Aorta (tissue), 5 donors: Measurements from ENCODE around the gene ANXA8. TPM values are rescaled to one million over a fixed set of nuclear protein-coding genes. Genes with fewer than 3 reads are reported as not detected.
"Not testable (repeated sequence)": the region's sequence is repeated elsewhere in the genome, so short reads cannot be mapped to it uniquely, and the experiment has no call there.

Experiments
- ATAC-seq: fragments of 200-7000 bp; cut with Tn5 transposase; one replicate; pipeline ENCODE4 v1.9.1; 2022; ENCODE audit warnings: moderate library complexity; ENCODE audit not compliant: low FRiP score
- DNase-seq, 2 donors: peaks; one replicate each; pipeline ENCODE4 v3.0.0-alpha.2; 2020
- H3K27ac ChIP-seq, 2 donors: one replicate each; pipeline ENCODE4 v1.5.1; 2013; ENCODE audit warnings: low read length in 2 of 2, mild to moderate bottlenecking in 2 of 2, moderate library complexity in 2 of 2, control low read depth in 1 of 2, inconsistent platforms in 1 of 2, low read depth in 1 of 2
- H3K27me3 ChIP-seq, 2 donors: one replicate each; pipeline ENCODE4 v1.6.1; 2013; ENCODE audit warnings: control low read depth in 1 of 2, low read length in 1 of 2, mild to moderate bottlenecking in 1 of 2, moderate library complexity in 1 of 2; ENCODE audit not compliant: insufficient read depth in 2 of 2, control insufficient read depth in 1 of 2
- H3K36me3 ChIP-seq, 2 donors: one replicate each; pipeline ENCODE4 v1.6.1; 2013; ENCODE audit warnings: control low read depth in 1 of 2, low read length in 1 of 2, mild to moderate bottlenecking in 1 of 2; ENCODE audit not compliant: insufficient read depth in 2 of 2, control insufficient read depth in 1 of 2
- H3K4me1 ChIP-seq, 2 donors: one replicate each; pipeline ENCODE4 v1.6.1; 2013; ENCODE audit warnings: low read length in 2 of 2, control low read depth in 1 of 2, mild to moderate bottlenecking in 1 of 2, moderate library complexity in 1 of 2; ENCODE audit not compliant: insufficient read depth in 2 of 2, control insufficient read depth in 1 of 2
- H3K4me3 ChIP-seq, 2 donors: one replicate each; pipeline ENCODE4 v1.5.1; 2013; ENCODE audit warnings: low read length in 2 of 2, control low read depth in 1 of 2, mild to moderate bottlenecking in 1 of 2
- H3K9me3 ChIP-seq: one replicate; pipeline ENCODE4 v1.6.1; 2013; ENCODE audit warnings: mild to moderate bottlenecking, low read length; ENCODE audit not compliant: control insufficient read depth
- WGBS, 2 donors: extraction: QIAGEN DNeasy Blood & Tissue Kit; methylation state at CpG; one replicate each; pipeline ENCODE4 v1.1.7; 2013; 5-methylcytosine and 5-hydroxymethylcytosine counted together
- intact Hi-C, 2 donors: fragments of 100-400 bp; cut with DNase I; formaldehyde crosslinking; loops; one replicate each; pipeline versions ENCODE4 v1.14.2 to v1.15.0; 2022
- polyA plus RNA-seq, 2 donors: library from polyadenylated mRNA; stranded (reverse); fragments of 200-250 nt; gene quantifications; one replicate each; pipeline ENCODE4 v1.2.3, GENCODE V29; 2013
- total RNA-seq, 2 donors: library from RNA; stranded (reverse); fragmentation: NEBNext Ultra II Directional; extraction: Animal tissue kit (Norgen Biotek cat#: 25700); gene quantifications; one replicate each; pipeline ENCODE4 v1.2.1, GENCODE V29; 2021
- donor health status: healthy with polysubstance abuse.
- donor health status: Bipolar disorder and iron deficiency.
- donor health status: DM: no; HTN: no; CAD: no.
- donor health status: DM: no; HTN: no; CAD: no.
- donor health status: DM: yes; HTN: yes; CAD: no.

Gene ANXA8
- total and polyA plus RNA-seq, 4 donors: 0.27 to 0.82 TPM; not detected in 2

DNA sequence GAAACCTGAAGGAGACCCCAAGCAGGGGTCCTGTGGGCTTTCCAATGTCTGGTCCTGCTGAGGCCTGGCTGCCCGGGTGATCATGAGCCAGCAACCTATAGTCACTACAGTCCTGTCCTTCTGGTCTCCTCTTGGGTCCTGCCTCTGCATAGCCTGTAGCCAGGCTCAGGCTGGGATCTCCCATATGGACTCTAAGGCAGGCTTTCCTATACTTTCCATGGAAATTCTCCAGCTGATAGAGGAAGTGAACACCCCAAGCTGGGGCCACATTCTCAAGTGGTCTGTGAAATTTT lies 26.4 kb downstream of the ANXA8 start:
- Histone ChIP-seq H3K27ac (no peak overlapping the region), H3K9me3 (no peaks in the 10 kb centered on the region), H3K27me3 (no peaks in the 10 kb centered on the region), H3K4me1 (no peaks in the 10 kb centered on the region), H3K36me3 (no peaks in the 10 kb centered on the region), H3K4me3 (no peak overlapping the region)
- ATAC-seq (no peak), DNase-seq (no peak)
- 86 to 100% methylated on average over 1 of the region's 1 CpG for WGBS, 2 donors
- intact Hi-C loops: no loop called here

GRCh38 chr10:47456794-47457527 lies 27.0 kb downstream of the ANXA8 start:
- DNase-seq (no peak), ATAC-seq (no peak)
- intact Hi-C loops: no loop called here
- H3K27ac ChIP-seq: no peak overlapping the region
- no peak overlapping the region for H3K4me3 ChIP-seq
- WGBS, 2 donors: 88 to 94% methylated on average over 6 of the region's 6 CpGs
- H3K4me1 ChIP-seq: no peaks in the 10 kb centered on the region
- H3K36me3 ChIP-seq: no peaks in the 10 kb centered on the region
- H3K9me3 ChIP-seq: no peaks in the 10 kb centered on the region
- no peaks in the 10 kb centered on the region for H3K27me3 ChIP-seq

DNA sequence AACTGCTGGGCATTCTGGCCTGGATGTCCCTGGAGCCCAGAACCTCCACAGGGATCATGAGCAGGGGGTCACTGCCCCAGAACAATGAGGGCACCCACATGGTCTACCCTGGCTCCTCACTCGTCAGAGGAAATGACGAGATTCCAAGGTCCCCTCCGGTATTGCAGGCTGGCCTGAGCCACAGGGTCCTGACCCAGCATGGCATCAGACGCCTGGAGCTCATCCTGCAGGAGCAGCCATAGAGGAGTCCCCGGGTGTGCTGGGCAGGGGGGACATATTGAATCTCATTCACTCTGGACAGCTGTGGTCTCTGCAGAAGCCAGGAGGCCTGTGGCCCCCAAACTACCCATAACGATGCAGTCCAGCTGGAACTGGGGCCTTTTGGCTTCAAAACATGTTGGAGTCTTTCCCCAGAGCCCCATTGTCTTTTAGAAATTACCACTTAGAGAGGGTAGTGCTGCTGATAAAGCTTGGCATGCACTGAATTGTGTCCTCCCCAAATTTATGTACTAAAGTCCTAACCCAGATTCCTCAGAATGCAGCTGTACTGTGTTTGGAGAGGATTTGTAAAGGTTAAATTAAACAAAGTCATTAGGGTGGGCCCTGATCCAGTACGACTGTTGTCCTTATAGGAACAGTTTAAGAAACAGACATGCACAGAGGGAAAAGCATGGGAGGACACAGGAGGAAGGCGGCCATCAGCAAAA lies 27.7 kb downstream of the ANXA8 start:
- Histone ChIP-seq H3K4me1 (no peaks in the 10 kb centered on the region), H3K36me3 (no peaks in the 10 kb centered on the region), H3K27ac (no peak overlapping the region), H3K9me3 (no peaks in the 10 kb centered on the region), H3K4me3 (no peak overlapping the region), H3K27me3 (no peaks in the 10 kb centered on the region)
- WGBS, 2 donors: 84 to 88% methylated on average over 8 of the region's 8 CpGs
- ATAC-seq: no peak
- intact Hi-C loops: no loop called here
- no peak for DNase-seq

DNA sequence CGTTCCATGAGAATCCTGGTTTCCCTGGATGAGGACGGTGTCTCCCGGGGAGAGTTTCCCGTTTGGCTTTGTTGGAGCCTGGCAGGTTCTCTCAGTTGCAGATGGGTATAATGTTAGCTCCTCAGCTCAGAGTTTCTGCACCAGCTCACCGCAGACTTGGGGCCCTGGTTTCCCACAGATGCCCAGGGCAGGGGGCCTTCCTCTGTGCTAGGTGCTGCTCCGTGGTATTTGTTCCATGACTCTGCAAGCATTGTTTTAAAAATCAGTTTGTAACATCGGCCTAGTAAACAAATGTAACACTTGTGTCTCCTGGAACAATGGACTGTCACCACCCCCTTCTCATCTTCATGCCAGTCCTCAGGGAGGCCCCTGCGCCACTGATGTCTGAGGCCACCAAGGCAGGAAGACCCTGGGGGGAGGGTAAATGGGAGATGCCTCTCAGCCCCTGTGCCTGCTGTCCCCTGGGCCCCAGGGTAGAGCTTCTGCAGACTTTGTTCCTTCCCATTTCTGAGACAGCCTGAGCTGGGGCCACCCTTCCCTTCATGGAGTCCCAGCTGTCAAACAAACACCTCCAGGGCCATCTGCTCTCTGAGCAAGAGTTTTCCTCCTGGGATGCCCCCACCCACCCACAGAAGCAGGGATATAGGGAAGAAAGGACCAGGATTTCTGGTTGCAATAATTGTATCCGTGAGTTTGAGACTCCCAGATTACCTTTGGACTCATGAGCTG lies 28.4 kb downstream of the ANXA8 start:
- intact Hi-C loops: not testable (repeated sequence)

DNA sequence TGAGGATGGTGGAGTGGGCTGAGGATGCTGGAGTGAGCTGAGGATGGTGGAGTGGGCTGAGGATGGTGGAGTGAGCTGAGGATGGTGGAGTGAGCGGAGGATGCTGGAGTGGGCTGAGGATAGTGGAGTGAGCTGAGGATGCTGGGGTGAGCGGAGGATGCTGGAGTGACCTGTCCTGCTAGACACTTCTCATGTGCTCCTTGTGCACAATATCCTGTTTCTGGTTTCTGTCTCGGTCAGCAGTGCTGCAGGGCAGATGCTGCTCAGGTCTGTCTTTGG lies 29.2 kb downstream of the ANXA8 start:
- H3K27me3 ChIP-seq: no peaks in the 10 kb centered on the region
- ATAC-seq: no peak
- no peak overlapping the region for H3K27ac ChIP-seq
- no peaks in the 10 kb centered on the region for H3K9me3 ChIP-seq
- H3K36me3 ChIP-seq: no peaks in the 10 kb centered on the region
- intact Hi-C loops: no loop called here
- 91 to 94% methylated on average over 3 of the region's 3 CpGs for WGBS, 2 donors
- no peak overlapping the region for H3K4me3 ChIP-seq
- no peak for DNase-seq
- H3K4me1 ChIP-seq: no peaks in the 10 kb centered on the region

More for the DNA sequence above, 28.4 kb downstream of the ANXA8 start:
- H3K9me3 ChIP-seq, H3K4me3 ChIP-seq, DNase-seq, H3K27me3 ChIP-seq, ATAC-seq, H3K4me1 ChIP-seq, H3K27ac ChIP-seq, H3K36me3 ChIP-seq: not testable (repeated sequence)
- WGBS, 2 donors: 73 to 75% methylated on average over 9 of the region's 9 CpGs

- intact Hi-C loops: no loop called here
- Histone ChIP-seq H3K27me3 (no peaks in the 10 kb centered on the region), H3K36me3 (no peaks in the 10 kb centered on the region), H3K27ac (no peak overlapping the region), H3K4me3 (no peak overlapping the region), H3K9me3 (no peaks in the 10 kb centered on the region), H3K4me1 (no peaks in the 10 kb centered on the region)
- ATAC-seq (no peak), DNase-seq (no peak)
- 64 to 67% methylated on average over 9 to 10 of the region's 10 CpGs for WGBS, 2 donors
Measured at GRCh38 chr10:47454008-47454779, 29.7 kb downstream of the ANXA8 start.

GRCh38 chr10:47453141-47454007 lies 30.5 kb downstream of the ANXA8 start:
- 64 to 68% methylated on average over 7 of the region's 7 CpGs for WGBS, 2 donors
- Histone ChIP-seq H3K27me3 (no peaks in the 10 kb centered on the region), H3K4me3 (no peak overlapping the region), H3K4me1 (no peaks in the 10 kb centered on the region), H3K36me3 (no peaks in the 10 kb centered on the region), H3K9me3 (no peaks in the 10 kb centered on the region), H3K27ac (no peak overlapping the region)
- DNase-seq (no peak), ATAC-seq (no peak)
- intact Hi-C loops: no loop called here

GRCh38 chr10:47452495-47453140 lies 31.3 kb downstream of the ANXA8 start:
- 70 to 74% methylated on average over 11 of the region's 11 CpGs for WGBS, 2 donors
- H3K27me3 ChIP-seq: no peaks in the 10 kb centered on the region
- intact Hi-C loops: no loop called here
- H3K27ac ChIP-seq: no peak overlapping the region
- DNase-seq (peak in 1 of 2 donors; percentile 57), ATAC-seq (no peak)
- no peaks in the 10 kb centered on the region for H3K36me3 ChIP-seq
- H3K9me3 ChIP-seq: no peaks in the 10 kb centered on the region
- no peak overlapping the region for H3K4me3 ChIP-seq
- H3K4me1 ChIP-seq: no peaks in the 10 kb centered on the region
